NK-92 (cell line): Measurements from ENCODE around the gene CTNNA1.

Experiments used
- DNase-seq: peaks from one replicate; lab custom pipeline; 2025; ENCODE audit not compliant: unreplicated experiment; lab: John Stamatoyannopoulos, UW

The CTNNA1 gene

DNA sequence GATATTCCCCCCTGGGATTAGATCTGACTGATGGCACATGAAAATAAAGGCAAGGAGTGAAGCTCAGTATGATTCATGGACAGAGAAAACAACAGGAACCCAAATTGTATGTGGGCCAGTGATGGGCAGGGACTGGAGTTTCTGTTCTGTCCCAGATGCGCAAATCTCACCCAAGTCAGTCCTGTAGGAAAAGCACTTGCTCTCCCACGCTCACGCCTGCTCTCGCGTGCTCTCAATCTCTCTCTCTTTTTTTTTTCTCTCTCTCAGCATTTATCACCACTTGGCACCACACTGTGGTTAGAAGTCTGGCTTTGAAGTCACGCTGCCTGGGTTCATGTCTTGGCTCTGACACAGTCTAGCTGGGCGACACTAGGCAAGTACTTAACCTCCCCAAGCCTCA lies 228.4 kb downstream of the CTNNA1 start:
- DNase-seq, result no peak

DNA sequence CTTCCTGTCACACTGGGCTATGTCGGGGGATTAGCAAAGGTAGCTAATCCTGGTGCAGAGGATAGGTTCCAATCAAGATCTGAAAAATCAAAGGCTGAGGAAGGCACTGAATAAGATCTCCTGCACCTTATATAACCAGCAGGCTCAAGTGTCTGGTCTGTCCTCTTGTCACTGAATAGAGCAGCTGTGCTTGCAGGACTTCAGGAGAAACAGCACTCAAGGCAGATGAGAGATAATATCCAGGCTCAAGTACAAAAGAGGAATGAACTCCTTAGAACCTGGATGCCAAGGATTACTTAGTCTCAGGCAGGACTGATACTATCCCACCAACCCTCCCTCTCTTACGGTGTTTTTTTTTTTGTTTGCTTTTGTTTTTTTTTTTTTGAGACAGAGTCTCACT lies 230.8 kb downstream of the CTNNA1 start:
- no peak for DNase-seq
